Amniotic stem cell (primary cell): ENCODE data around the gene DNM2.
A peak's percentile ranks its signal among the peaks of the same experiment; 100 is the strongest.
"Not testable (repeated sequence)": the region's sequence is repeated elsewhere in the genome, so short reads cannot be mapped to it uniquely, and the experiment has no call there.

ENCODE experiments used
- DNase-seq: peaks from one replicate; lab custom pipeline; 2025; lab: John Stamatoyannopoulos, UW

Gene DNM2

DNA sequence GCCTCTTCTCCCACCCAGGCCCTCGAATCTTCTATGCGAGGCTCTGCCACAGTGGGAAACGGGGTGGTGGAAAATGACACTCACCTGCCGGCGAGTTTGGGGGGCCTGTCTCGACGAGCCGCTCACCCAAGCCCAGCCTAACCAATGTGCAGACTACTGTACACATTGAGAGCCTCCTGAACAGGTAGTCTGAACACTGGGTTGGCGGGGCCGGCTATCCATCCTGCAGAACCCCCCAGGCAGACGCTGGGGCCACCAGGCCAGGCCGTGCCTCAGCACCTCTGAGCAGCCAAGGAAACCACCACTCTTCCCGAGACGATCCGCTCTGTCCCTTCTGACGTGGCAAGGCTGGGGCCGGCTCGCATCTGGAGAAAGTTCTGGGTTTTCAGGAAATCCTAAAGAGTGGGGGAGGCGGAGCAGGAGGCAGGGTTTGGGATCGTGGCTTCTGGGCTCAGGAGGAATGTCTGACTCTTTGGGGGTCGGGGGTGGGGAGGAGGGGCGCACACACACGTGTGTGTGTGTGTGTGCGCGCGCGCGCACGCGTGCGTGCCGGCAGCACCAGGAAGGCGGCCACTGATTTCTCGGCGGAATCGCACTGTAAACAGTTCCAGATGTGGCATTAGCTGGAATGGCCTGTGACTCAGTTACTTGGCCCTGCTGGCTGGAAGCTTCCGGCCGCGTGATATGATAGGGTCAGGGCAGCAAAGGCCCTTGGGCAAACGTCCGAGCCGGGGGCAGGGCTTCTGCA lies 99.6 kb downstream of the DNM2 start:
- DNase-seq, result peak; percentile 91

DNA sequence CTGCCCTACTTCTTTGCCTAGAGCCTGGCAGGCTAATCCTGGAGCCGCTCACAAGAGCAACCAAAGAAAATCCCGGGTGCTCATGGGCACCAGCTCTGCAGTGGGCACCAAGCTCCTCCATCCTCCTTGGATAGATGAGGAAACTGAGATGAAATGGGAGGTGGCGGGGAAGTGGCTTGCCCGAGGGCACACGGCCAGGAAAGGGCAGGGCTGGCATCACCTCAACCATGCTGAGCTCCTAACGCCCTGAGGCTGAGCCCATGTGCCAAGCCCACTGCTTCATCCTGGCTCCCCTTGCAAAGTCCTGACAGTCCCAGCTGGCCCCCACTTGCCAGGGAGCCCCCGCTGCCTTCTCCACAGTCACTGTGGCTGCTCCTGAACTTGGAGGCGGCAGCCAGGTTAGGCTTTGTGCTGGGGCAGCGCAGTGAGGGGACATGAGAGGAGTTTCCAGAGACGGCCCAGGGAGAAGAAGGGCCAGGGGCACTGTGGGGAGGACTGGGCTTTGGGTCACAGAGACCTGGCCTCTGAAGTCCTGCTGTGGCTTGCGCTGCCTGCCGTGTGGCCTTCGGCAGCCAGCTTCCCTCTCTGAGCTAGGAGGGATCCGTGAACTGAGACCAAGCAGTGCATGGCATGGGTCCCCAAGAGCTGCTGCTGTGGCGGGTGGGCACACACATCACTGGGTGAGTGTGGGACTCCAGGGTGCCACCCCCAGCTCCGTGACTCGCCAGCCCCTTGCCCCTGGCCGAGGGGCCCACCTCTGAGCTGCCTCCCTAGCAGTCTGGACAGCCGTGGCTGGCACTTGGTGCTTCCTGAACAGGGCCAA lies 100.6 kb downstream of the DNM2 start:
- no peak for DNase-seq

DNA sequence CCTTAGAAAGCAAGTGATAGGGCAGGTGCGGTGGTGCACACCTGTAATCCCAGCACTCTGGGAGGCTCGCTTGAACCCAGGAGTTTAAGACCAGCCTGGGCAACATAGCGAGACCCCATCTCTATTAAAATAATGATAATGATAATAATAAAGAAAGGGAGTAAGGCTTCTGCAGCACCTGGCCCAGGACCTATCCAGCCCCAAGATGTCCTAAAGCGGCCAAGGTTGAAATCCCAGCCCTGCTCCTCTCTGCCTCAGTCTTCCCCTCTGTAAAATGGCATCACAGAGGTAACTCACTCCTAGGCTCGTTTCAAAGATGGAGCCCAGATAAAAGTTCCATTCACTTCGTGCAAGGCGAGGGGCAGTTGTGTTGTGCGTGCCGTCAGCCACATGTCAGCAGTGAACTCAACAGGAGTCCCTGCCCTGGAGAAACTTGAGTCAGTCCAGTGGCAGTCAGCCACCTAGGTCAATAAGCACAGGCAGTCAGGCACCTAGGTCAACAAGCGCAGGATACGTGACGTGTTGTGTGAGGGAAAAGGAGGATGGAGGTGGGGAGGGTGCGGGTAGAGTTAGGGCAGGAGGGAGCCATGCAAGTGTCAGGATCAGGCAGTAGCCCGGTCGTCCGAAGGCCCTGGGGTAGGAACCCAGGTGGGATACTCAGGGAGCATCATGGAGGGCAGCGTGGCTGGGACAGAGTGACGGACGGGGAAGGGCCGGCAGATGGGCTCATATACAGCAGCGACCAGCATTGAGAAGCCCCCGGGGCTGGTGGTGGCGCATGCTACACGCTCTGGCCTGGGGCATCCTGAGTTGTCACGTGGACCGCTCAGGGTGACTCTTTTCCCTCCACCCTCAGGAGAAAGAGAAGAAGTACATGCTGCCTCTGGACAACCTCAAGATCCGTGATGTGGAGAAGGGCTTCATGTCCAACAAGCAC lies 101.5 kb downstream of the DNM2 start:
- no peak for DNase-seq

DNA sequence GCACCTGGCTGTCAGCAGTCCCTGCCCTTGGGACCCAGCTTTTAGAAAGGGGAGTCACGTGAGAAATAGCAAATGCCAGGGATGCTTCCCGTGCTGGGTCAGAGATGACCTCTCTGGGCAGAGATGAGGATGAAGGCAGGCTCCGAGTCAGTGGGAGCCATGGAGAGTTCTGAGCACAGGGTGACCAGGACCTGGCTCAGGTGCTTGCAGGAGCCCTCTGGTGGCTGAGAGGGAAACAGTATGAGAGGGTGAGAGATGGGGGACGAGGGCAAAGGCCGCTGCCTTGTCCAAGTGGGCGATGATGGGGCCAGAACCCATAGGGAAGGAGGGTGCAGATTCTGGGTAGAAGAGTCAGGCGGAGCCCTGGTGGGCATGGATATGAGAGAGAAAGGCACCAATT lies 102.3 kb downstream of the DNM2 start:
- no peak for DNase-seq

DNA sequence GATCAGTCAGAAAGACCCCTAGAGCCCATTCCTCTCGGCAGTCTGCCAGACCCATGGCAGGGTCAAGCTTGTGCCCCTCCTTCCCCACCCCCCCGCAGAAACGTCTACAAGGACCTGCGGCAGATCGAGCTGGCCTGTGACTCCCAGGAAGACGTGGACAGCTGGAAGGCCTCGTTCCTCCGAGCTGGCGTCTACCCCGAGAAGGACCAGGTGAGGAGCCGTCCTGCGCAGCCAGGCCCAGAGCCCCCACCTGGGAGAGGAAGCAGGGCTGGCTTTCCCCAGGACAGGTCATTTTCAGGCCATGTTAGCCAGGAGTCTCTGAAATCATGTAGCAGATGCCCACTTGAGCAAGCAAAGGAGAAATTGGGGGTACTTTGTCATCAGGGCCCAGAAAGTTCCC lies 105.8 kb downstream of the DNM2 start:
- DNase-seq, result no peak

DNA sequence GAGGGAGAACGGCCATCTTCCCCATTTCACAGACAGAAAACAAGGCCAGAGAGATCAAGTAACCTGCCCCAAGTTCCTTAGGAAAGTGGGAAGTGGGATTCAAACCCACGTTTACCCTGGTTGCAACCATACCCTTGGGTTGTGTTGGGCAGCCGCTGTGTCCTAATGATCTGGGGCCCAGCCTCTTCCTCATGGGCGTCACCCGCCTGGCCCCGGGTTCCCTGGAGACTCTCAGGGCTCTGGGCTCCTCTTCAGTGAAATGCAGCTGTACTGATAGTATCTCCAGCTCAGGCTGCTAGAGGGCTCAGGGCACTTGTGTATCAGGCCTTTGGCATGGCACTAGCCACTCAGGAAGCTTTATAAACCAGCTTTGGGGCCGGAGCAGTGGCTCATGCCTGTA lies 108.4 kb downstream of the DNM2 start:
- no peak for DNase-seq

DNA sequence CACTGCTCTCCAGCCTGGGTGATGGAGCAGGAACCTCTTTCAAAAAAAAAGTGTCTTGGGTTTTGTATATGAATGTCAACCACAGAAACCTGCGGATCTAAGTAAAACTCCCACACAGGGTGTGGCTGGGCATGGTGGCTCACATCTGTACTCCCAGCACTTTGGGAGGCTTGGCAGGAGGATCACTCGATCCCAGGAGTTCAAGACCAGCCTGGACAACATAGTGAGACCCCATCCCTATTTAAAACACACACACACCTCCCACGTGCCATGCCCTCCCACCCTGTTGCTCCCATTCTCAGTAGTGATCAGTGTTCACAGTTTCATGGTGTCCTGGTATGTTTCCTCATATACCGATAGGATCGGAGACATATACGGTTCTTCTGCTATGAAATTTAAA lies 109.0 kb downstream of the DNM2 start:
- no peak for DNase-seq

DNA sequence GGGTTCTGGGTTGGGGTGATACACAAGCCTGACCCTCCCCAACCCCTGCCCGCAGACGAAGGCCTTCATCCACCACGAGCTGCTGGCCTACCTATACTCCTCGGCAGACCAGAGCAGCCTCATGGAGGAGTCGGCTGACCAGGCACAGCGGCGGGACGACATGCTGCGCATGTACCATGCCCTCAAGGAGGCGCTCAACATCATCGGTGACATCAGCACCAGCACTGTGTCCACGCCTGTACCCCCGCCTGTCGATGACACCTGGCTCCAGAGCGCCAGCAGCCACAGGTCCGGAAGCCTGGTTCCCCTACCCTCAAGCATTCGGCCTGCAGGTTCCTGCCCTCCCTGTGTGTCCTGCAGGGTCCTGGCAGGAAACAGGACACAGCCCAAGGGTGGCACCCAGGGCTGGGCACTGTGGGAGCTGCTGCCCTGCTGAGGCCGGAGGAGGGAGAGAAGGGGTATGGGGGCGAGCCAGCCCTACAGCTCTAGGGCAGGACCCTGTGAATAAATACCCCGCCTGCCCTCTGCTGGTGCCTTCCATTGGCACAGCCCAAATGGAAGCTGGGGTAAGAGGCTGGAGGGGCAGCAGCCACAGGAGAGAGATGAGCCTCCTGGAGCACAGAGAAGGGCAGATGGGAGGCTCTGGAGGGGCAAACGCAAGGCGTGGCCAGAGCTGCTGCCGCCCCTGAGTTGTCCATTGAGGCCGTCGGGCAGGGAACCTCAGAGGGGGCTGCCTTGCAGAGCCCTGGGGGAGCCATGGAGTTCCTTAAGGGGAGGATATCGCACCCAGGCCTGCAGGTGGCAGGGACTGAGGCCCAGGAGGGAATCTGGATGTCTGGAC lies 111.3 kb downstream of the DNM2 start:
- DNase-seq, result no peak

DNA sequence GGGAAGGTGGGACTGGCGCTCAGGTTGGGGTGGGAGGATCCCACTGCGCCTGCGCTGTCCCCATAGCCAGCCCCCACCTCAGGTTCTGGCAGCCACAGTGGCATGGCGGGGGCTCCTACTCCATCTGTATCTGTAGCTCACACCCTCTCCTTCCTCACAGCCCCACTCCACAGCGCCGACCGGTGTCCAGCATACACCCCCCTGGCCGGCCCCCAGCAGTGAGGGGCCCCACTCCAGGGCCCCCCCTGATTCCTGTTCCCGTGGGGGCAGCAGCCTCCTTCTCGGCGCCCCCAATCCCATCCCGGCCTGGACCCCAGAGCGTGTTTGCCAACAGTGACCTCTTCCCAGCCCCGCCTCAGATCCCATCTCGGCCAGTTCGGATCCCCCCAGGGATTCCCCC lies 112.1 kb downstream of the DNM2 start:
- no peak for DNase-seq

DNA sequence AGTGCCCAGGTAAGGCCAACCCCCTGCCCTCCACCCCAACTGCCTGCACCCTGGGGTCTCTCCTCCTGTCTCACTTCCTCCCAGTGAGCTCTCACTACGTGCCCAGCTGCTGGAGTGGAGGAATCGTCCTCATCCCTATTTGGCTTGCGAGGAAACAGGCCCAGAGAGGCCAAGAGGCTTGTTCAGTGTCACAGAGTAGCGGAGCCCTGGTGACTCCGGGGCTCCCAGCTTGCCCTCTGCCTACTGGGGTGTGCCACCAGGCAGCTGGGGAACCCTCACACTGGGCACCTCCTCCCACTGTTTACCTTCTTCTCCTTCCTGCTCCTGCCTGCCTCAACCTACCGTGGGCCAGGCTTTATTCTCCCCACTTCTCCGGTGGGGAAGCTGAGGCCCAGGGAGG lies 112.5 kb downstream of the DNM2 start:
- DNase-seq, result no peak

DNA sequence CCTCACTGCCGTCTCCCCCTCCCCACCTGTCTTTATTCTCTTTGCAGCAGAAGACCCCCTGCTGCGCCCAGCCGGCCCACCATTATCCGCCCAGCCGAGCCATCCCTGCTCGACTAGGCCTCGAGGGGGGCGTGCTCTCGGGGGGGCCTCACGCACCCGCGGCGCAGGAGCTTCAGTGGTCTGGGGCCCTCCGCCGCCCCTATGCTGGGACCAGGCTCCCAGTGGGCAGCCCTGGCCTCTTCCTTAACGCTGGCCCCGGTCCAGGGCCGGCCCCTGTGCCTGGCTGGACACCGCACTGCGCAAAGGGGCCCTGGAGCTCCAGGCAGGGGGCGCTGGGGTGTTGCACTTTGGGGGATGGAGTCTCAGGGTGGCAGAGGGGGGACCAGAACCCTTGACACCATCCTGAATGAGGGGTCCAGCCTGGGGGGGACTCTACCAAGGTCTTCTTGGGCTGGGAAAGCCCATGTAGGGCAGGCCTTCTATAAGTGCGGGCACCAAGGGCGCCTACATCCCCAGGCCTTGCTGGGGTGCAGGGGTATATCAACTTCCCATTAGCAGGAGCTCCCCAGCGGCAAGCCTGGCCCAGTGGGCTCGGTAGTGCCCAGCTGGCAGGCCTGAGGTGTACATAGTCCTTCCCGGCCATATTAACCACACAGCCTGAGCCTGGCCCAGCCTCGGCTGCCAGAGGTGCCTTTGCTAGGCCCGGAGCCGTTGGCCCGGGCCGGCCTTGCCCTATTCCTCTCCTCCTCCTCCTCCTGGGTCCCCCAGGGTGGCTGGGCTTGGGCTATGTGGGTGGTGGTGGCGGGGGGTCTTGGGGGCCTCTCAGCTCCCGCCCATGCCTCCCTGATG lies 113.3 kb downstream of the DNM2 start:
- DNase-seq, result no peak

DNA sequence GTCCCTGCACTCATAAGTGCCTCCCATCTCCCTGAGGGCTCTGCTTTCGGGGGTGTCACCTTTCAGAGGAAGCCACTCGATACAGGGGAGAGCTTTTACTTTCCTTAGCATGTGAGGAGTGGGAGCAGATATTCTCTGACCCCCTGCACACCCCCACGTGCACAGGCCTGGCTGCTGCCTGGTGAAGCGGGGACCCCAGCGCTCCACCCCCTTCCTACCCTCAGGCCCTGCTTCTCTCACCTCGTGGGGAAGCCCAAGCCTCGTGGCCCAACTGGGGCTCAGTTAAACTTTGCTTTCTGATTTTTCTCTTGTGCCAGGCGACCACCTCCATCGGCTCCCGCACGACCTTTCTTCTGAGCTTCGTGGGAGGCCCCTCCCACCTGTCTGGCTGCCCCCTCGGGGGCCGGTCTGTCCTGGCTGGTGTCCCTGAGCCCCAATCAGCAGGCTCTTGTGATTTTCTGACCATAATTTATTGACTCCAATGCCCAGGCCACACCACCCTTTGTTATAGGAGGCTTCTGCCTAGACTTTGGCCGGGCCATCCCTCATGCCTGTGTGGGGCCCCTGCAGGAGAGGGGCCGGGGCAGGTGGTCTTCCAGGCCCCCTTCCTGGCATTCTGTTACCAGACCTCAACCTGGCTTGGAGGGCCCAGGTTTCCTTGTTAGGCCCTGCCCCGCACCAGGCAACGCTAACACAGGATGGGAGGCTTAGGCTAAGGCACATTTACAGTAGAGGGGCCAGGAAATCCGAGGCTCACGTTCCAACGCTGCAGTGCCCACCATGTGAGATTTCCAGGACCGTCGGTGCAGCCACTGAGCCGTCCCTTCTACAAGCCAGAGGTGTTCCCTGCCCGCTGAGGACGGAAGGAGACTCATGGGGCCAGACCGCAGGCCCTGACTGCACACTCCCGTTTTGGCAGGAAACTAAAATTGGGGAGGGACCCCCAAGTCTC lies 114.4 kb downstream of the DNM2 start:
- no peak for DNase-seq

DNA sequence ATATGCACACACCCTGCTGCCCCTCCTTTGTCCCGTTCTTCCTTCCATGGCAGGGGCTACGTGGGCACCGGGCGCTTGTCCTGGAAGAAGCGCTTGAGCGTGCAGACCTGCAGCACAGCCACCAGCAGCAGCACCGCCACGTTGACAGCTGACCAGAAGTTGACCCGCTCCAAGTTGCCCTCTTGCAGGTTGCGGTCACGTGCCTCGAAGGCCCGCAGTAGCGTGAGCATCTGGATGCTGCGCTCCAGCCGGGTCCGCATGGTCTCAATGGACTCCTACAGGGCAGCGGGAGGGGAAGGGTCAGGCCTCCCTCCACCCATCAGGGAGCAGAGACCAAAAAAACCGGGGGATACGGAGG lies 115.0 kb downstream of the DNM2 start:
- DNase-seq, result no peak

DNA sequence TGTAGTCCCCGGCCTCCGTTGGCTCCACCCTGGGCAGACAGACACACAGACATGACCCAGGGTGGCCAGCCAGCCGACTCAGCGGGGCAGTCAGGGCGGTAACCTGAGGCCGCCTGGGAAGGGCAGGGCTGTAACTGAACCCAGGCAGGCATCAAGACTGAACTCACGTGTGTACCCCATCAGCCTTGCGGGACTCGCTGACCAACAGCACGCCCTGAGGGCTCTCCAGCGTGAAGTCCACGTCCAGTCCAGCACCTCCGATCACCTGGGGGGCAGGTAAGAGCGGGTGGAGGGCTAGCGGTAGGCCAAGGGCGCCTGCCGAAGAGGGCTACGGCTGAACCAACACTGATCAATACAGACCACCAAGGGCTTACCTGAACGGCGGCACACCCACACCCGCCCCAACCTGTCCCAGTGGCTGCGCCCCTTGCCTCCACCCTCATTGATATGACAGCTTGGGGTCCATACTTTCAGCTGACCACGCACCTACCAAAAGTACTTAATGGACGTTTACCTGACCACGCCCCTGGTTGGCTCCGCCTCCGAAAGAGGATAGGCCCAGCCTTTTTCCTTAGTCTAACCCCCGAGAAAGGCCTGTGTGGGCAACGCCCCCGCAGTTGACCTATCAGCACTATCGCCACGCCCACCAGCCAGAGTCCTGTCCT lies 117.3 kb downstream of the DNM2 start:
- DNase-seq, result no peak

DNA sequence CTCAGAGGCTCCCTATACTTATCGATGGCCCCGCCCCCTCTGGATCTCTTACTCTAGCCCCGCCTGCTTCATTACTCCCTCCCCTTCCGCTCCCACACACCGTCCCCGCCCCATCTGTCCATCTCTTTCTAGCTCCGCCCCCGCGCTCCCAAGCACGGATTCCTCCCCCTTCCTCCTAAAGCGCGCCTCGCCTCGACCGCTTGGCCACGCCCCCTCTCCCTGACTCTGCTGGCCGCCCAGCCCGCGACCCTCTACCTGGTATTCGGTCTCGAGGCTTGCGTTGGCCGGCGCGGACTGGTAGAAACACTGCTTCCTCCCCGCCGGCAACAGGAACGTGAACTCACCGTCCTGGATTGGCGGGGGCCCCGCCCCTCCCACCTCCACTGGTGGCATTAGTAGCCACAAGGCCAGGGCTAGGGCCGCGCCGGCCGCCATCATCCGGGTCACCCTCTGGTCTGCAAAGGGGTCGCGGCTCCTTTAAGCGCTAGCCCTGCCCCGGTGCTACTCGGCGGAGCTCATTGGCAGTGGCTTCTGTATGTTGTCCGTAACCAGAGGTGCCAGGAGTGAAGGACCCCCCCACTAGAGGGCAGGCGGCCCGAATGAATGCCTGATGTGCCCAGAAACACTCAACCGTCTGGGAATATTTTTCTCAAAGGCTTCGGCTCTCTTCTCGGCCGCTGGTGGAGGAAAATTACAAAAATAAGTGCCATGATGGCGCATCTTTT lies 118.0 kb downstream of the DNM2 start, which contains the start of gene TMED1:
TSS of gene TMED1 (minus strand) at position 459 of the 725 bp plus-strand sequence. CDS start at position 438, 21 bp downstream.
- peak; percentile 100 for DNase-seq

DNA sequence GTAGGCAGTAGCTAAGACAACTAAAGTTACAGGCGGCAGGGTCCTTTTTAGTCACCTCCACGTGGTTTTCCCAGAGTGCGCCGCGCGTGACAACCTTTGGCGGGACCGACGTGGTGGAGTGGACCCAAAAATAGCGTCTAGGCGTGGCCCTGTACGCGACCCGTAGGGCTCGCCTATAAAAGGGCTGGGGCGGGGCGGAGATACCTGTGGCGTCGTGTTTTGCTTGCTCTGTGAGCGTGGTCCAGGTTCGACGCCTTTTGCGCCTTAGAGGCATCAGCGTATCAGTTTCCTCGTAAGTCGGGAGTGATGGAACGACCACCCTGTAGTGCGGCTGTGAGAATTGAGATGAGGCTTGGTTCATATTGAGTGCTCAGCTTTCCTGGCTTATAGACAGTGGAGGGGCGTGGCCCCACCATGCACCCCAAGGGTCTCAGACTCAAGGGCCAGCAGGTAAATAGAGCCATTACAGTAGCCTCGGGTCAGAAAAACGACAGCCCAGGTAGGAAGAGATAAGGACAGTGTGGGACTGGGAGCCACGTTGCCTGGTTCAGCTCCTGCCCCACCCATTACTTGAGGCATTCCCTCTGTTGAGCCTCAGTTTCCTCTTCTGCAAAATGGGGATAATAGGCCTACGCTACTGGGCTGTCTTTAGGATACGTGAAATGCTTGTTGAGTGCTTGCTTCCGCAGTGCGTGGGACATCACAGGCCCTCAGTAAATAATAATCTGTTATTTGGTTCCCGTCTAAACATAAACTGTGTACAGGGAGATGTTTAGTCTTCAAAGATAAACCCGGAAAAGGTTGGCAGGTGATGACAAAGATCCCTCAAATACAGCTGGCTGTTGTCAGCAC lies 118.8 kb downstream of the DNM2 start:
- DNase-seq, result peak; percentile 64

DNA sequence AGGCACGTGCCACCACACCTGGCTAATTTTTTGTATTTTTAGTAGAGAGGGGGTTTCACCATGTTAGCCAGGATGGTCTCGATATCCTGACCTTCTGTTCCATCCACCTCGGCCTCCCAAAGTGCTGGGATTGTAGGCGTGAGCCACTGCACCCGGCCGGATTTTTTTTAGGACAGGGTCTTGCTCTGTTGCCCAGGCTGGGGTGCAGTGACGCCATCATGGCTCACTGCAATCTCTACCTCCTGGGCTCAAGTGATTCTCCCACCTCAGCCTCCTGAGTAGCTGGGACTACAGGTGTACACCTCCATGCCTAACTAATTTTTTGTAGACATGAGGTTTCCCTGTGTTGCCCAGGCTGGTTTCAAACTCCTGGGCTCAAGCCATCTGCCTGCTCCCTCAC lies 119.8 kb downstream of the DNM2 start:
- not testable (repeated sequence) for DNase-seq
